Liver (tissue), 9 donors: ENCODE measurements around the gene GRAP2. TPM values are rescaled to one million over a fixed set of nuclear protein-coding genes. Genes with fewer than 3 reads are reported as not detected.

Experiments used
- DNase-seq: peaks from one replicate; pipeline ENCODE4 v3.0.0-alpha.2; 2017; ENCODE audit warnings: low spot score
- H3K27ac ChIP-seq, 2 donors: one replicate each; pipeline ENCODE4 v1.7.0; 2013; ENCODE audit warnings: inconsistent platforms in 2 of 2, low read length in 2 of 2, control low read depth in 1 of 2, low read depth in 1 of 2, mild to moderate bottlenecking in 1 of 2
- H3K27me3 ChIP-seq, 4 donors: one replicate each; pipeline versions ENCODE4 v1.6.1 to v1.7.0; 2013; ENCODE audit warnings: low read length in 3 of 4, inconsistent platforms in 1 of 4, mild to moderate bottlenecking in 1 of 4, moderate library complexity in 1 of 4; ENCODE audit not compliant: control insufficient read depth in 4 of 4, insufficient read depth in 4 of 4
- H3K36me3 ChIP-seq, 4 donors: one replicate each; pipeline versions ENCODE4 v1.6.1 to v1.7.0; 2013; ENCODE audit warnings: low read length in 3 of 4, mild to moderate bottlenecking in 3 of 4, low read depth in 1 of 4, moderate library complexity in 1 of 4; ENCODE audit not compliant: control insufficient read depth in 4 of 4, insufficient read depth in 3 of 4
- H3K4me1 ChIP-seq, 4 donors: one replicate each; pipeline versions ENCODE4 v1.6.1 to v1.7.0; 2013; ENCODE audit warnings: low read length in 3 of 4, mild to moderate bottlenecking in 3 of 4, moderate library complexity in 1 of 4; ENCODE audit not compliant: control insufficient read depth in 4 of 4, insufficient read depth in 4 of 4
- H3K4me3 ChIP-seq, 3 donors: one replicate each; pipeline versions ENCODE4 v1.6.1 to v1.7.0; 2013; ENCODE audit warnings: low read length in 3 of 3, control low read depth in 1 of 3, low read depth in 1 of 3, mild to moderate bottlenecking in 1 of 3
- H3K9ac ChIP-seq, 2 donors: one replicate each; pipeline ENCODE4 v1.7.0; 2013; ENCODE audit warnings: low read length in 2 of 2, mild to moderate bottlenecking in 2 of 2, moderate library complexity in 2 of 2, control low read depth in 1 of 2, low read depth in 1 of 2
- H3K9me3 ChIP-seq, 4 donors: one replicate each; pipeline versions ENCODE4 v1.6.1 to v1.7.0; 2013; ENCODE audit warnings: low read length in 3 of 4; ENCODE audit not compliant: control insufficient read depth in 4 of 4
- ATF3 ChIP-seq: IDR thresholded peaks from 2 replicates; pipeline ENCODE4 v1.6.1; 2016; ENCODE audit warnings: antibody characterized with exemption
- EGR1 ChIP-seq, 2 donors: IDR thresholded peaks; 2 replicates each; pipeline ENCODE4 v1.6.1; 2016 to 2018; ENCODE audit warnings: antibody characterized with exemption in 2 of 2, low read depth in 2 of 2
- GABPA ChIP-seq, 2 donors: IDR thresholded peaks in 1 of 2; conservative IDR thresholded peaks in 1 of 2; 2 replicates each; pipeline ENCODE4 v1.6.1; 2016; ENCODE audit warnings: antibody characterized with exemption in 2 of 2, mild to moderate bottlenecking in 1 of 2, moderate library complexity in 1 of 2
- NR2F2 ChIP-seq: IDR thresholded peaks from 2 replicates; pipeline ENCODE4 v1.6.1; 2016; ENCODE audit warnings: antibody characterized with exemption
- RXRA ChIP-seq, 2 donors: IDR thresholded peaks; 2 replicates each; pipeline ENCODE4 v1.6.1; 2017 to 2018; ENCODE audit warnings: antibody characterized with exemption in 2 of 2, mild to moderate bottlenecking in 1 of 2
- TAF1 ChIP-seq: conservative IDR thresholded peaks from 2 replicates; pipeline ENCODE4 v1.6.1; 2016; ENCODE audit warnings: antibody characterized with exemption, mild to moderate bottlenecking
- YY1 ChIP-seq: IDR thresholded peaks from 2 replicates; pipeline ENCODE4 v1.6.1; 2016; ENCODE audit warnings: antibody characterized with exemption, mild to moderate bottlenecking
- WGBS: extraction: QIAGEN DNeasy Blood & Tissue Kit; methylation state at CpG from one replicate; pipeline ENCODE4 v1.1.7; 2013; 5-methylcytosine and 5-hydroxymethylcytosine counted together
- polyA plus RNA-seq, 2 donors: library from polyadenylated mRNA; stranded (reverse) in 1 of 2; unstranded in 1 of 2; fragments of 200-250 nt in 1 of 2; fragments of >200 nt in 1 of 2; fragmentation: Nextera tagmentation in 1 of 2; extraction: Ambion mirVana in 1 of 2; gene quantifications; one replicate each; pipeline versions ENCODE4 v1.2.1 to v1.2.3, GENCODE V29; 2013 to 2015
- total RNA-seq, 2 donors: library from RNA; depleted of rRNA; stranded (reverse); fragments of >200 nt; gene quantifications; one replicate each; pipeline ENCODE4 v1.2.3, GENCODE V29; 2014
- TF ChIP-seq, protein P1 (sequence below): IDR thresholded peaks from 2 replicates; pipeline ENCODE4 v1.6.1; 2016; ENCODE audit warnings: antibody characterized with exemption
- TF ChIP-seq, protein P2 (sequence below): IDR thresholded peaks from 2 replicates; pipeline ENCODE4 v1.6.1; 2016; ENCODE audit warnings: antibody characterized with exemption, mild to moderate bottlenecking
- donor health status: healthy.
- donor health status: healthy.
- donor health status: healthy.
- donor health status: healthy.
- donor health status: healthy.

Gene GRAP2
- total and polyA plus RNA-seq, 4 donors = 0.22 to 38.2 (median 0.78) TPM

GRCh38 chr22:39956932-39957664, 56.2 kb downstream of the GRAP2 start:
- Histone ChIP-seq H3K27ac (no peak overlapping the region), H3K9ac (no peak overlapping the region), H3K4me3 (no peak overlapping the region), H3K36me3 (no peaks in the 10 kb centered on the region), H3K4me1 (no peaks in the 10 kb centered on the region), H3K9me3 (no peaks in the 10 kb centered on the region), H3K27me3 (no peaks in the 10 kb centered on the region)
- WGBS = 58% methylated on average over 10 of the region's 10 CpGs
- TF ChIP-seq YY1 = no peak
- no peak for TF ChIP-seq ATF3
- TF ChIP-seq NR2F2 = no peak
- no peak for DNase-seq

DNA sequence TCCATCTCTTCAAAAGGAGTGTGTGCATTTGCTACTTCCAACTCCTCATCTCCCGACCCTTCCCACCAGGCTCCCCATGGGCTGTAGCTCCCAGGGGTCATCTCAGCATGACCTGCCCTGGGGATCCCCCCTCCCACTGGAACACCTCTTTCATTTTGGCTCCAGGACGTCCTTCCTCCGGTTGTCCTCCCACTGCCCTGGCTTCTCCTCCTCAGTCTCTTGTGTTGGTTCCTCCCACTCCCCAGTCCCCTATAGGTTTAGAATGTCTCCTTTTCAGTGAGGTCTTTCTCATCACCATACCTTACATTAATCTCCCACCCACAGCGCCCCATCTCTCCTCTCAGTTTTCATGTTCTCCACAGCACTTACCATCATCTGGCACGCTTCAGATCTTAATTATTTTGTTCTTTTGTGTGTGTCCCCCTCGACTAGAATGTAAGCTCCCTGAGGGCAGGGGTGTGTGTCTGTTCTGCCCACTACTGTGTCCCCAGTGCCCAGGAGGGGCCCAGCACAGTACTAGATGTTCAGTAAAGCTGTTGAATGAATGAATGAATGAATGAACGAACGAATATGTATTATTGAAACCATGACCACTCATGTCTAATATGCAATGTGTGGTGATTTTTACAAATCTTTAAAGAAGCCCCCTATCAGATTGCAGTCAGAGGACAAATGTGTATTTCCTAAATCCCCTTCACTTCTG, 57.3 kb downstream of the GRAP2 start:
- 90% methylated on average over 8 of the region's 8 CpGs for WGBS
- no peak overlapping the region for H3K4me3 ChIP-seq
- no peaks in the 10 kb centered on the region for H3K36me3 ChIP-seq
- H3K9ac ChIP-seq = no peak overlapping the region
- H3K27ac ChIP-seq = no peak overlapping the region
- H3K4me1 ChIP-seq = no peaks in the 10 kb centered on the region
- DNase-seq = no peak
- no peaks in the 10 kb centered on the region for H3K27me3 ChIP-seq
- no peaks in the 10 kb centered on the region for H3K9me3 ChIP-seq
- TF ChIP-seq EGR1 (IDR thresholded peaks at IDR 0.05; ENCODE audit: low read depth in 2 of 2) (no peak), GABPA (IDR thresholded peaks at IDR 0.05 in 1 of 2, conservative IDR thresholded peaks at IDR 0.05 in 1 of 2) (no peak), TAF1 (no peak)
- TF ChIP-seq, protein P1, sequence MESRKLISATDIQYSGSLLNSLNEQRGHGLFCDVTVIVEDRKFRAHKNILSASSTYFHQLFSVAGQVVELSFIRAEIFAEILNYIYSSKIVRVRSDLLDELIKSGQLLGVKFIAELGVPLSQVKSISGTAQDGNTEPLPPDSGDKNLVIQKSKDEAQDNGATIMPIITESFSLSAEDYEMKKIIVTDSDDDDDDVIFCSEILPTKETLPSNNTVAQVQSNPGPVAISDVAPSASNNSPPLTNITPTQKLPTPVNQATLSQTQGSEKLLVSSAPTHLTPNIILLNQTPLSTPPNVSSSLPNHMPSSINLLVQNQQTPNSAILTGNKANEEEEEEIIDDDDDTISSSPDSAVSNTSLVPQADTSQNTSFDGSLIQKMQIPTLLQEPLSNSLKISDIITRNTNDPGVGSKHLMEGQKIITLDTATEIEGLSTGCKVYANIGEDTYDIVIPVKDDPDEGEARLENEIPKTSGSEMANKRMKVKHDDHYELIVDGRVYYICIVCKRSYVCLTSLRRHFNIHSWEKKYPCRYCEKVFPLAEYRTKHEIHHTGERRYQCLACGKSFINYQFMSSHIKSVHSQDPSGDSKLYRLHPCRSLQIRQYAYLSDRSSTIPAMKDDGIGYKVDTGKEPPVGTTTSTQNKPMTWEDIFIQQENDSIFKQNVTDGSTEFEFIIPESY = no peak
- TF ChIP-seq, protein P2, sequence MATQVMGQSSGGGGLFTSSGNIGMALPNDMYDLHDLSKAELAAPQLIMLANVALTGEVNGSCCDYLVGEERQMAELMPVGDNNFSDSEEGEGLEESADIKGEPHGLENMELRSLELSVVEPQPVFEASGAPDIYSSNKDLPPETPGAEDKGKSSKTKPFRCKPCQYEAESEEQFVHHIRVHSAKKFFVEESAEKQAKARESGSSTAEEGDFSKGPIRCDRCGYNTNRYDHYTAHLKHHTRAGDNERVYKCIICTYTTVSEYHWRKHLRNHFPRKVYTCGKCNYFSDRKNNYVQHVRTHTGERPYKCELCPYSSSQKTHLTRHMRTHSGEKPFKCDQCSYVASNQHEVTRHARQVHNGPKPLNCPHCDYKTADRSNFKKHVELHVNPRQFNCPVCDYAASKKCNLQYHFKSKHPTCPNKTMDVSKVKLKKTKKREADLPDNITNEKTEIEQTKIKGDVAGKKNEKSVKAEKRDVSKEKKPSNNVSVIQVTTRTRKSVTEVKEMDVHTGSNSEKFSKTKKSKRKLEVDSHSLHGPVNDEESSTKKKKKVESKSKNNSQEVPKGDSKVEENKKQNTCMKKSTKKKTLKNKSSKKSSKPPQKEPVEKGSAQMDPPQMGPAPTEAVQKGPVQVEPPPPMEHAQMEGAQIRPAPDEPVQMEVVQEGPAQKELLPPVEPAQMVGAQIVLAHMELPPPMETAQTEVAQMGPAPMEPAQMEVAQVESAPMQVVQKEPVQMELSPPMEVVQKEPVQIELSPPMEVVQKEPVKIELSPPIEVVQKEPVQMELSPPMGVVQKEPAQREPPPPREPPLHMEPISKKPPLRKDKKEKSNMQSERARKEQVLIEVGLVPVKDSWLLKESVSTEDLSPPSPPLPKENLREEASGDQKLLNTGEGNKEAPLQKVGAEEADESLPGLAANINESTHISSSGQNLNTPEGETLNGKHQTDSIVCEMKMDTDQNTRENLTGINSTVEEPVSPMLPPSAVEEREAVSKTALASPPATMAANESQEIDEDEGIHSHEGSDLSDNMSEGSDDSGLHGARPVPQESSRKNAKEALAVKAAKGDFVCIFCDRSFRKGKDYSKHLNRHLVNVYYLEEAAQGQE = no peak

- no peaks in the 10 kb centered on the region for H3K36me3 ChIP-seq
- no peaks in the 10 kb centered on the region for H3K4me1 ChIP-seq
- TF ChIP-seq RXRA (IDR thresholded peaks at IDR 0.05) = no peak
- TF ChIP-seq YY1 = no peak
- TF ChIP-seq, protein P1 = no peak
- TF ChIP-seq ATF3 = no peak
- no peak overlapping the region for H3K27ac ChIP-seq
- no peaks in the 10 kb centered on the region for H3K9me3 ChIP-seq
- no peak overlapping the region for H3K9ac ChIP-seq
- WGBS = 85% methylated on average over 11 of the region's 11 CpGs
- no peak for DNase-seq
- H3K27me3 ChIP-seq = no peaks in the 10 kb centered on the region
- H3K4me3 ChIP-seq = no peak overlapping the region
Observed at GRCh38 chr22:39958949-39959639, 58.2 kb downstream of the GRAP2 start.
